Measurements from ENCODE around the gene LDLRAD4. TPM values are rescaled to one million over a fixed set of nuclear protein-coding genes. Genes with fewer than 3 reads are reported as not detected.

LDLRAD4 gene
- total RNA-seq, 1 donor from 2014 or later: 104 TPM

DNA sequence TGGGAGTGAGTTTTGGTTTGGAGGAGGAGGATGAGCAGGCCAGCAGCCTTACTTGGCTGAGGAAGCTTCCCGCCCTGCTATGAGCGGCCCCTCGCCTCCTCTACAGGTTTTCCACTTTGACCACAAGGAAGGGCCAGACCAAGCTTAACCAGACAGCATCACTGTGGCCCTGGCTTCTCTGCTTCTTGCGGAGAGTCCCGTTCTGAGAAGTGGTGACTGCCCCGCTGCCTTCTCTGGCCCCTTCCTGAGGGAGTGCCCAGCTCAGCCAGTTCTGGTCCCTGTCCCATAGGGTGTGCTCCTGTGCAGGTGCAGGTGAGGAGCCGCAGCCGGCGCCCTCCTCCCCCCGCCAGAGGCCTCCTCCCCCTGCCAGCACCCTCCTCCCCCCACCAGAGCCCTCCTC lies 406.8 kb downstream of the LDLRAD4 start:
- no peak for DNase-seq (ENCODE audit: low spot score)

DNA sequence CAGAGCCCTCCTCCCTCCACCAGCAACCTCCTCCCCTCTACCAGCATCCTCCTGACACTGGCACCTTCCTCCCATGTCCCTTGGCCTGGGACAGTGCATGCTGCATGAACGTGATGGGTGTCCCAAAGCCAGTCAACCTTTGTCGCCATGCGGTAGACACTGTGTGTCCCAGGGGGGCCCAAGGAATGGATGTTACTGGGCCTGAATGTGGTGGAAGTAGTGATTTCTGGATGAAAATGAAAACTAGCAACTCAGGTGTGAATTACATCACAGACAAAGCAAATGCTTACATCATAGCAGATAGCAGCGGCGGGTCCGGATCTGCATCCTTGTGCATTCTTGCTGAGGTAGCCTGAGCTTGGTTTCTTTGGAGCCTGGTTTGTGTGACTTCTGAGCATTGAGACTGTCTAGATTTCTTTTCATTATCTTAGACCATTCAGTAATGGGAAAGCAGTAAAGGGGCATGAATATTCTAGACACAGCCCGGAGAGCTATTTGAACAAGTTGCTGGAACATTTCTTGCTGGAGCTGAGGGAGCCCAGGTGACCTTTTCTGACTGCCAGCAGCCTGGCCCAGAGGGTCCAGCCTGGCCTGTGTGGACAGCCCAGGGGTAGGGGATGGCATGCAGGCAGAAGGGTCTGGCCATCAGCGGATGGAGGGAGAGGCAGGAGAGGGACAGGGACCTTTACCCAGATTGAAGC lies 407.4 kb downstream of the LDLRAD4 start:
- DNase-seq (ENCODE audit: low spot score): no peak

DNA sequence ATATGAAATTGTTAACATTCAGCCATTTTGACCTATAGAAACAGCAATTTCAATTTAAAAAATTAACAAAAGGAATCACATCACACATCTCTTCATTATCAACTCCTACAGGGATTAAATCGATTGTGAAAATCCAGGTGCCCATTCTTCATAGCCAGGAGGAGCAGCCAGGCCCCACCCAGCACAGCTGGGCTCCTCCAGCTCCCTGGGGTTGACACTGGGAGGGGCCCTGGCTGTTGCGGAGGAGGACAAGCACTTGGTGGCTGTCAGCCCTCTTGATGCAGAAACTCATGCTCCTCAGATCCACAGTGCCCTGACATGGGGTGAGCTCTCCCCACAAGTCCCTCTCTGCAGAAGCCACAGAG lies 408.0 kb downstream of the LDLRAD4 start:
- no peak for DNase-seq (ENCODE audit: low spot score)

DNA sequence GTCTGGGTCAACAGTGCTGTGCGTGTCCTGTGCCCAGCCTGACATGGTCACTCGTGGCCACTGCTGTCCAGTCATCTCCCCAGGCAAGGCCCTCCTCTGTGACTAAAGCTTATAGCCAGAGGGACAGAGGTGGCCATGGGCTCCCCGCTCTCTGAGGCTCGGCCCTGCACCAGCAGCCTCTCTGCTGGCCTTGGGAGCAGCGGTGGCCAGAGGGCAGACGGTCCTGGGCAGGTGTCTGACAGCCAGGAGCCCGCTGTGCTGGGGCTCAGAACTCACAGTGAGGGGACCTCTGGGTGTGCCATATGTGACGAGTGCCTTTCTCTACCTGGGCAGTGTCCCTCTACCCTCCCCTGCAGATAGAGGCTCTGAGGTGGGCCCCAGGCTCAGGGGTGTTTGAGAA lies 409.1 kb downstream of the LDLRAD4 start:
- no peak for DNase-seq (ENCODE audit: low spot score)

DNA sequence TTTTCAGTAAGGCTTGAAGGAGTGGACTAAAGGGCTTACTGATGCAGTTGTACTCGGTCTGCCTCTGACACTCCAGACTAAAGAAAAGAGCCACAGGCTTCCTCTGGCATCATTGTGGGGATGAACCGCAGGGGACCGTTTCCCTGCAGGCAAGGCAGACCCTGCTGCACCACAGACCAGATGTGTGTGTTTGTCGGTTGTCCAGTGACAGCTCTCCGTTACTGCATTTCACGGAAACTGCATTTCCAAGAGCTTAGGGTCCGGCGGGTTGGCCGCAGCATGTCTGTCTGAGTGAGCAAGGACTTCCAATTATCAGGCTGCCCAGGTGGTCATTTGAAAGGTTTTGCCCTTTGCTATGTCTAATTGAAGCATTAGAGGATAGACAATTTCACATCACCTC lies 409.7 kb downstream of the LDLRAD4 start:
- DNase-seq (ENCODE audit: low spot score): no peak

DNA sequence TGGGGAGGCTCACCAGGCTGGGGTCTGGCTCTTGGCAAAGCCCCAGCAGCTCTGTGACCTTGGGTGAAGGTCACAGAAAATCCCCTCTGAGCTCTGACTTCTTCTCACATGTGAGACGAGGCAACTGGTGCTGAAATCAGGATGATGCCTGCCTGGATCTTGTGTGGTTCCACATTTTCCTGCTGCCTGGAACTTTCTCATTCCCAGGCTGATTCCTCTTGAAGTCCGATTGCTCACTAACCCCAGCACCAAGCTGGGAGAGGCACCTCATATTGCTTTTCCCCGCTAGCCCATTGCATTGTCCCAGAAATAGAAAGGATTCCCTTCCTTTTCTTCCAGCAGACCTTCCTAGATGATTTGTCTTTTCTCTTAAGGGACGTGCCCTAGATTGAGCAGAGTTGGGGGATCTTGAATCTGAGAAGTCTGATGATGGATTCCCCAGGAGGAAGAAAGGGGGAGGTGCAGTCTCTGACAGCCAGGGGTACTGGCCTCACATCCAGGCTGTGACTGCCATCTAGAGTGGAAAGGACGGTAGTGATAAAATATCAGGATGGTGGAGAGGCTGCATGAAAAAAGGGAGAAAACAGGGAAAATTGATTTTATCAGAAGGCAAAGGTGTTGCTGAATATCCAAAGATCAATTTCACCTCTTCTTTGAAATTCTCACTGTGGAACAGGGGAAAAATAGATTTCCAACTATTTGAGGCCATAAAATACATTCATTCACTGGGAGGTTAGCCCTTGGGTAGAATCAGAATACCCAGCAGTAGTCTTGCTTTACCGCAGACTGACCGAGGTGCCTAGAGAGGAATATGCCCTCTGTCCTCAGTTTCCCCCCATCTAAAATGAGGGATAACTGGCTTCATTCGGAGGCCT lies 411.5 kb downstream of the LDLRAD4 start:
- peak; percentile 84 for DNase-seq (ENCODE audit: low spot score)

DNA sequence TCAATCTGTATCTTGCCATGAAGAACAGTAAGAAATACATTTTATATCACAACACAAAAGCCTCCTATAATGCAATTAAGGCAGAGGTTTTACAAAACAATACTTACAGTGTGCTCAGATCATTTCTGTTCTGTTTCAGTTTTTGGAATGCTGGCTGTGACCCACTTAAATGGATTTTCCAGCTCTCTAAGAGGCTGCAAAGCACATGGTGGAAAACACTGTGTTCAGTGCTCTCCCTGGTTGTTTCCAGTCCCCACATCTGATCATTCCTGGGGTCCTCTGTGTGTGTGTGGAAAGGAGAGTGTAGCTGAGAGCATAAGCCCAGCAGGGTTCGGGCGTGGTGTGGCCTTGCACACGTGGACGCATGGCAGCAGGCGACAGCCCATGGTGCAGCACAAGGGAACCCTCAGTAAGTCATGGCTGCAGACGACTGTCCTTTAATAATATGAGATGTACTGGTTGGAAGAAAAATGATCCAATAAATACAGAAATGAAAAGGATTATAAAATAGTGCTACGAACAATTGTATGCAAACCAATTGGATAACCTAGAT lies 412.2 kb downstream of the LDLRAD4 start:
- no peak for DNase-seq (ENCODE audit: low spot score)

DNA sequence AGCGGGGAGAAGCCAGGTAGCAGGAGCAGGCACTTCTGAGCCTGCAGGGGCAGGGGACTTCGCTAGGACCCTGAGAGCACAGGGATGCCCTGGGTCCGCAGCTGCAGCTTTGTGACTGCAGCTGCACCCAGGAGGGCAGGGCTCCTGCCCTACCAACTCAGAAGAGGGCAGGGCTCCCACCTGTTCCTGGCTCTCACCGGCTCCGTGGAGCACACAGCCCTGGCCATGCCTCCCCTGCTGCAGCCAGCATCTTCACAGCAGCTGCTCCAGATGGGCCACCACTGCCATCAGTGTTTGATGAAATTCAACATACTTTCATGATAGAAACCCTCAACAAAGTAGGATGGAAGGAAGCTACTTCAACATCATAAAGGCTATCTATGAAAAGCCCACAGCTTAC lies 415.1 kb downstream of the LDLRAD4 start:
- DNase-seq (ENCODE audit: low spot score): no peak

DNA sequence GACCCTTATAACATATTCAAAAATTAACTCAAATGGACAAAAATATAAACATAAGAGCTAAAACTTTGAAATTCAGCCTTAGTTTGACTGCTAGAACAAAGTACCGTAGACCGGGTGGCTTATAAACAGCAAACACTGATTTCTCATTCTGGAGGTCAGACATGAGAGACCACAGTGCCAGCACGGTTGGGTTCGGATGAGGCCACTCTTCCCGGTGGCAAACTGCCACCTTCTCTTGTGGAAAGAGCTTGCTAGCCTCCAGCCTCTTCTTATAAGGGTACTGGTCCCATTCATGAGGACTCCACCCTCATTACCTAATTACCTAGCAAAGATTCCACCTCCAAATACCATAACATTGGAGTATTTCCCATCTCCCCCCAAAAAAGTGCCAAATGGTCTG lies 416.5 kb downstream of the LDLRAD4 start:
- no peak for DNase-seq (ENCODE audit: low spot score)

DNA sequence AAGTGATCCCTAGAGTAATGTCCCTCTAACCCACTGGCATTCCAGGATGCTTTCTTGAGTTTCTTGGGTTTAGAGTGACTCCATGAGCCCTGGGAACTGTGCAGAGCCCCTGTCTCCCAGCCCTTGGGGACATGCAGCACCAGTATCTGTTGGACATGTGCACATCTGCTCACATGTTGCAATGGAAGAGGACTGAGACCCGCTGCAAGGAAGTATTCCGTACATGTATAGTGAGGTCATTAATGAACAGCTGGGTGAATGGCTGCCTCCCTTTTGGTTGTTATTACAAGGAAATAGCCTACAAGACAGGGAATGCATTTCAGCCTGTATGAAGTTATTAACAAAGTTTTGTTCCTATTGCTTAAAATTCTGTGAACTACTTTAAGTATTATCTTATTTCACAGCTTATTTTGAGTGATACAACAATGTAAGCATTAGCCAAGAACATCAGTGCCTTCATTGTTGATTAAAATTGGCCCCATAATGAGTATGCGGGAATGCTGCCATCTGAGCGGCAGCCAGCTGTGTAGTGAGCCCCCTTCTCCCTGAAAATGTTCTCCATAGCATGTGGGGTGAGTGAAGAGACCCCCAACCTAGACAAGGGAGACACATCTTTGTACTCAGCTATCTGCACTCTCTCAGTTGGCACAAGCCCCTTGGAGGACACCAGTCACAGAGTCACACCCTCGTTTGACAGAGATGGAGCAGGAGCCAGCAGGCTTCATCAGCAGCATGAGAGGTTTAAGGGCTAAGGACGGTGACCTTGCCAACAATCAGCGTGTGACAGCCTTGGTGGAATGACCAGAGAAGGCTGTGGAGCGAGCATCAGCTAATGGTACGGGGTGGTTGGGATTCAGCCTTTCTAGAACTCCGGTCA lies 420.4 kb downstream of the LDLRAD4 start:
- DNase-seq (ENCODE audit: low spot score): no peak

DNA sequence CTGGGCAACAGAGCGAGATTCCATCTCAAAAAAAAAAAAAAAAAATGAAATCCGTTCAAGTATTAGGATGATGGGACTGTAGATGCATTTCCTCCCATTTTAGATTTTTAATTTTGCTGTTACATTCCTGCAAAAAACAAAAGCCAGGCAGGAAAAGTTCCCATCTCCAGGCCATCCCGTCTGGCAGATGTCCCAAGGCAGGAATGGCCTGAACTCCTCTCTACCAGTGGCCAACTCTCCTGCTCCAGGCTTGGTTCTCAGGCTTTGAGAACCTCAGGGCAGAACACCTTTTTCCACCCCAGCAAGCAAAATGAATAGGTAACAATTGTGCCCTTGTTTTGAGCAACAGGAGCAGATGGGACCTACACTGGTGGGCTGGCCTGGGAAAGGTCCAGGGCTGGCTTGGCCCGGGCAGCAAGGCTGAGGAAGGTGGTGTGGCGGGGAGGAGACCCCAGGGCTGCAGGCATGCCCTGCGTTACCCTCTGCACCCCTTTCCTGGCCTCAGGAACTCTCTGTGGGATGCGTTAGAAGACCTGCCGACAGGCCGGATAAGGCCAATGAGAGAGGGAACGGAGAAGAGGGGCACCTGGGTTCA lies 421.8 kb downstream of the LDLRAD4 start:
- DNase-seq (ENCODE audit: low spot score): no peak

DNA sequence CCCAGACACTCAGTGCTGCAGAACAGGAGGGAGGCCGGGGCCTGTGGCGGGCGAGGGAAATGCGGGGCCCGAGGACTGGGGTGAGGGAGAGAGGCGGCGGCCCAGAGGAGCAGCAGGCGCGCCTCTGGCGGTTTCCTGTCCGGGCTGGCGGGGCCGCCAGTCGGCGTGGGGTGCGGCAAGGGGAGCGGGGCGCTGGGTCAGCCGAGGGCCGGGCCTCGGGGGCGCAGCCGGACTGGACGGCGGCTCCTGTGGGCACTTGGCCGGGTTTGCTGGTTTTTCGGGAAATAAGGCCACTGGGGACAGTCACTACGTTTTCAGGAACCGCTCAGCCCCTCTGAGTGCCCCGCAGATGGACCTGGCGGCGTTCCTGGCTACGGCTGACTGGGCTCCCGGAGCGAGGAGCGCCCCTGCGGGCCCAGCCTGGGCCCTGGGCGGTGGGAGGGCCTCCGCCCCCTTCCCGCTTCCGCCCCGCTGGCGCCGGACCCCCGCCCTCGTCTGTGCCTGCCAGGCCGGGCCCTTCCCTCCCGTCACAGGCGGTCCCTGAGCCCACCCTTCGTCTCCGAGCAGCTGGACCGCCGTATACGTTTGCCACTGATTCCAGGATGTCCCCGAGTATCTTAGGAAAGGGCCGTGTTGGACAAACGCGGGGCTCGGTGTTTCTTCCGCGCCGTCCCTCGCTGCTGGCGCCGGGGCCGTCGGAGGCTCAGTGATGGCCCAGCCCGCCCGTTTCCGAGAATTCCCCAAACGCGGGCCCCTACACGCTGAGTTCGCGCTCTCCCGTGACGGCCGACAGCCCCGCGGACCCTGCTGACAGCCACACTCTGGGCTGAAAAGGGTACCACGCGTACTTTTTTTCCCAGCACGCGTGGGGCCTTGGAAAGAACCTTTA lies 423.2 kb downstream of the LDLRAD4 start:
- DNase-seq (ENCODE audit: low spot score): peak; percentile 48

DNA sequence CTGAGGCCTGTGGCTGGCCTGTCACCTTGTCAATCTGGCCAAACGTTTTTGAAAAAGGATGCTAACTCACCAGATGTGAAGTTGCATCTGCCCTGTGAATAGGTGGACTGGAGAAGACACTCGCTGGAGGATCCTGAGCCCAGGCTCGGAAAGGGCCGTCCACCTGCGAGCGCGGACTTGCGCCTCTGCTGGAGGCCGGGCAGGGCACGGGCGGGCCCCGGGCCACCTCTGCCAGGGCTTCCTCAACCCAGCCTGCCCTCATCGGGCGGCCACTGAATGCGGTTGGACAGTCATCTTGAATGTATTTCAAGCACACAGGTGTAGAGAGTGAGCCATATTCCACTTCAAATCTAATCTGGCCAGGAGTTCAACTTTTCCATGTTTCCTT lies 423.9 kb downstream of the LDLRAD4 start:
- DNase-seq (ENCODE audit: low spot score): no peak

DNA sequence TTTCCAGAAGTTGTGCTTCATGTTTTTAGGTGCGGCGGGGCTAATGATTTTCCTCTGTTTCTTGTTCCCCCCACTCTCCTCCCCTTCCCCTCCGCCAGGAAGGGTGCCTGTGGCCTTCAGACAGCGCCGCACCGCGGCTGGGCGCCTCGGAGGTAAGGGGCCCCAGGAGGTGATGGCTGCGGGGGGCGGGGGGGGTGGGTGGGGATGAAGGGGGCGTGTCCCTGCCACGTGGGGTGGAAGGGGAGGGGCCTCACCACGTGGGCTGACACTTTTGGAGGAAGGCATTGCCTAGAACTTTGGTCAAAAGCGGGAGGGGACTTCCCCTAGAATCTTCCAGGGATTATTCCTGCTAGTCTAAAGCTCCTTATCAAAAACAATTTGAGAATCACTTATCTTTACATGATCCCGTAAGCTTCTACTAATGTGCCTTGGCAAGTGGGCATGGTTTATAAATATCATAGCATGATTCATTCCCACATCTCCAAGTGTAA lies 424.7 kb downstream of the LDLRAD4 start:
- peak; percentile 76 for DNase-seq (ENCODE audit: low spot score)

DNA sequence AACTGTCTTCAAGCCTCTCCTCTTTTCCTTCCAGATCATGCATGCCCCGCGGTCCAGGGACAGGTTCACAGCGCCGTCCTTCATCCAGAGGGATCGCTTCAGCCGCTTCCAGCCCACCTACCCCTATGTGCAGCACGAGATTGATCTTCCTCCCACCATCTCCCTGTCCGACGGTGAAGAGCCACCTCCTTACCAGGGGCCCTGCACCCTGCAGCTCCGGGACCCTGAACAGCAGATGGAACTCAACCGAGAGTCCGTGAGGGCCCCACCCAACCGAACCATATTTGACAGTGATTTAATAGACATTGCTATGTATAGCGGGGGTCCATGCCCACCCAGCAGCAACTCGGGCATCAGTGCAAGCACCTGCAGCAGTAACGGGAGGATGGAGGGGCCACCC lies 426.5 kb downstream of the LDLRAD4 start:
- DNase-seq (ENCODE audit: low spot score): no peak

DNA sequence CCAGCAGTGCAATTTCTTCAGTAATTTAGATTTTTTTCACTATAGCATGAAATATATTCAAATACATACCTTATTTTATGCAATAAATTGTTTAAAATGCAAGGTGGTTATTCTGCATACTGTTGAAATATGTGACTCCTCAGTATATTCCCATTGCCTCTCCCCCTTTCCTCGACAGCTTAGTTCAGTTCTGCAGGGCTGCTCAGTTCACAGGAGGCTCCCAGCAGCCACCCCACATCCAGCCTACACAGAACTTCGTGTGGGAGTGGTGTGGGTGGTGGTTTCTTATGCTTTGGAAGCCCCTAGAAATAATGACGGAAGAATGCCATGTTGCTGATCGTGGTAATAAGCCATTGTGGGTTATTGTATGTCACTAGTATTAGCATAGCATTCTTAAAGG lies 428.1 kb downstream of the LDLRAD4 start:
- DNase-seq (ENCODE audit: low spot score): no peak

DNA sequence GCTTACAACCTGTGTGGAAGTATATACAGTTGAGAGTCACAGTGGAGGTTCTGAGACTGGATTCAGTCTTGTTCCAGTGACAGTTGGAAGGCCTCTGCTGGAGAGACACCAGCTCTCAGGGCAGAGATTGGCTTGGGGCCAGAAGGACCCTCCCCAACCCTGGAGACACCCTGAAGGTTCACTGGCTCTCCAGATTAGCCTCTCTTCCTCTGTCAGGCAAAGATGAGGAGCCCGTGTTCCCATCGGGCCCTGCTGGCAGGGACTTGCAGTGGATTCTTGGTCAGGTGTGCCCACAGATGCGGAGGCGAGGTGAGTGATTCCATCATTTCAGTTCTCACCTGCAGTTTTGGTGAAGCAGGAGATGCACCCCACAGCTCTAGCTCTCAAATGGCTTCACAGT lies 429.2 kb downstream of the LDLRAD4 start:
- DNase-seq (ENCODE audit: low spot score): no peak

DNA sequence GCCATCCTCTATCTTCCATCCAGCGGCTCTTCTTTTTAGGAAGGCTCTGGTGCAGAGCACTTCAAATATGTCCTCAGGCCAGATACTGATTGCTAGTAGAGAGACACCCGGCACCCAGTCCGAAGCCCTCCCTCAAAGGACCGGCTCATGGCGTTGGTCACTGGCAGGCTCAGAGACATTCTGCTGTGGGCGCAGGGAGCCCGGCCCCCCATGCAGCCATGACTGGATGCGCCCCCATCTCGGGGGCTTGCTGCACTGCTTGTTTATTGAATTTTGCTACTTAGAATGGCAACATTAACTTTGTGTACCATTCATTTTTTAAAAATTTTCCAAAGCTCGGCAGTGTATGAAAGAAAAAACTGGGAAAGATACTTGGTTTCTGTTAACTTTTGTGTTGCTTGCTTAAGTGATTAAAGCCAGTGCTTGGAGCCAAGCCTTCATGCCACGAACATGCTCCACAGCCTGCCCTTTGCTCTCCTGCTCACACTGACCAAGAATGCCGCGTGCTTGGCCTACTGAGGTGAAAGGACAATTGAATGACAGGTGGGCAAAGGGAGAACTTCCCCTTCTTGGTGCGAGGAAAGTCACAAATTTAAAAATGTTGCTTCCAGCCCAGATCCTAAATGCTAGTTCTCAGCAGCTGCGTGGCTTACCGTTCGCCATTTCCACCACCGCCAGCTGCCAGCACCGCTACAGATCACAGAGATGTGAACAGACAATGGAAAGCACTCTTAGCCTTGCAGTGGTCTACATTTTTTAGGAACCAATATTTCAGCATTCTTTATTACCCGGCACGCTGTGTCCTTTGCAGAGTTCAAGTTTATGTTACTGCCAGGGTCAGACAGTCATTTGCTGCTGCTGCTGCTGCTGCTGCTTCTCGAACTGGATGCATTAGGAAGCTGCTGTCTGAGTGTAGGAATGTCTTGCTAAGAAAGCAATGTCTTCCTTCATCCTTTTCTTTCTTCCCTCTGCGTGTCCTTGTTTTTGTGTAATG lies 431.1 kb downstream of the LDLRAD4 start:
- no peak for DNase-seq (ENCODE audit: low spot score)
